Calu3 (cell line): ENCODE results near the gene SPRR5. TPM values are rescaled to one million over a fixed set of nuclear protein-coding genes. Genes with fewer than 3 reads are reported as not detected.
A peak's percentile ranks its signal among the peaks of the same experiment; 100 is the strongest.

ENCODE experiments used
- BruUV-seq: library from RNA; stranded (reverse); fragments of 400-500 nt; replicated peaks from 2 replicates; lab custom pipeline; 2021; lab: Mats Ljungman, UMichigan
- CTCF ChIA-PET: fragments of 300-600 bp; sonication (Branson Sonifier 250); formaldehyde crosslinking; loops from one replicate; lab custom pipeline; 2022; ENCODE audit warnings: antibody characterized with exemption; lab: Charles Lee
- DNase-seq: peaks from one replicate; pipeline ENCODE4 v3.0.0; 2022
- H3K27ac Mint-ChIP-seq: one replicate; pipeline ENCODE4 v1.8.0; 2022; ENCODE audit warnings: mixed read lengths; ENCODE audit not compliant: unreplicated experiment
- H3K27me3 Mint-ChIP-seq: one replicate; pipeline ENCODE4 v1.8.0; 2022; ENCODE audit warnings: mixed read lengths; ENCODE audit not compliant: unreplicated experiment
- H3K36me3 Mint-ChIP-seq: one replicate; pipeline ENCODE4 v1.8.0; 2022; ENCODE audit warnings: mild to moderate bottlenecking, moderate library complexity, mixed read lengths; ENCODE audit not compliant: insufficient read depth, unreplicated experiment
- H3K4me1 Mint-ChIP-seq: one replicate; pipeline ENCODE4 v1.8.0; 2022; ENCODE audit warnings: mild to moderate bottlenecking, low read depth, mixed read lengths; ENCODE audit not compliant: unreplicated experiment
- H3K4me3 Mint-ChIP-seq: one replicate; pipeline ENCODE4 v1.8.0; 2022; ENCODE audit warnings: mild to moderate bottlenecking, low read depth, moderate library complexity, mixed read lengths; ENCODE audit not compliant: unreplicated experiment
- H3K9me3 Mint-ChIP-seq: one replicate; pipeline ENCODE4 v1.8.0; 2022; ENCODE audit warnings: low read depth, mixed read lengths; ENCODE audit not compliant: unreplicated experiment
- intact Hi-C: fragments of 100-400 bp; cut with micrococcal nuclease; formaldehyde crosslinking; loops from one replicate; pipeline ENCODE4 v1.10.0; 2022; ENCODE audit not compliant: unreplicated experiment
- total RNA-seq: library from RNA; stranded (reverse); gene quantifications from 2 replicates; pipeline ENCODE4 v1.2.3, GENCODE V29; 2022
- TF ChIP-seq, protein P1 (sequence below): fragments of 200-600 bp; IDR thresholded peaks from one replicate; pipeline ENCODE4 v1.8.0; 2022; ENCODE audit warnings: antibody characterized with exemption; ENCODE audit not compliant: unreplicated experiment

SPRR5 gene
- total RNA-seq, 1 experiment from 2014 or later = not detected

DNA sequence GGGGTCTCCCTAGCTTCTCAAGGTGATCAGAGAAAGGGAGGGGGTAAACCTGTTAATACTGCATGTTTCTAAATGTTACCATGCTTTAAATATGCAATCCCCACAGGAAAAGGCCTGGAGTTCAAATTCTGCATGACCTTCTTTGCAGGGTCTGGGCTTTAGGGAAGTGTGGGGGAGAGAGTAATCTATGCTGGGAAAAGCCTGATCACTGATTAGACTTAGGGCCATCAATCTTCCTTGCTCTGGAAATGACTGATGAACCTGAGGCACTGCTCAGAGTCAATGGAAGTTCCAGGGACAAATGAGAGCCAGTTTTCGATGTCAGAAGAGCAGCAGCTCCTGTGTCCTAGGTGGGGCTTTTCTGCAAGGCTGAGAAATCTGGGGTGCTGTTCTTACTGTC, 33.7 kb downstream of the SPRR5 start:
- peaks cover 35% of the 10 kb centered on the region for H3K4me1 Mint-ChIP-seq
- CTCF ChIA-PET = interaction anchor here (1.0 to 1.7 kb wide), 2 partner anchors 14 to 27 kb away, joined by 3 to 4 read pairs; no protein-coding TSS in a partner anchor
- H3K27me3 Mint-ChIP-seq = no peaks in the 10 kb centered on the region
- no peak overlapping the region for H3K4me3 Mint-ChIP-seq
- DNase-seq = no peak
- H3K36me3 Mint-ChIP-seq = no peaks in the 10 kb centered on the region
- H3K27ac Mint-ChIP-seq = no peak overlapping the region
- intact Hi-C loops = no loop called here
- H3K9me3 Mint-ChIP-seq = no peaks in the 10 kb centered on the region
- TF ChIP-seq, protein P1, sequence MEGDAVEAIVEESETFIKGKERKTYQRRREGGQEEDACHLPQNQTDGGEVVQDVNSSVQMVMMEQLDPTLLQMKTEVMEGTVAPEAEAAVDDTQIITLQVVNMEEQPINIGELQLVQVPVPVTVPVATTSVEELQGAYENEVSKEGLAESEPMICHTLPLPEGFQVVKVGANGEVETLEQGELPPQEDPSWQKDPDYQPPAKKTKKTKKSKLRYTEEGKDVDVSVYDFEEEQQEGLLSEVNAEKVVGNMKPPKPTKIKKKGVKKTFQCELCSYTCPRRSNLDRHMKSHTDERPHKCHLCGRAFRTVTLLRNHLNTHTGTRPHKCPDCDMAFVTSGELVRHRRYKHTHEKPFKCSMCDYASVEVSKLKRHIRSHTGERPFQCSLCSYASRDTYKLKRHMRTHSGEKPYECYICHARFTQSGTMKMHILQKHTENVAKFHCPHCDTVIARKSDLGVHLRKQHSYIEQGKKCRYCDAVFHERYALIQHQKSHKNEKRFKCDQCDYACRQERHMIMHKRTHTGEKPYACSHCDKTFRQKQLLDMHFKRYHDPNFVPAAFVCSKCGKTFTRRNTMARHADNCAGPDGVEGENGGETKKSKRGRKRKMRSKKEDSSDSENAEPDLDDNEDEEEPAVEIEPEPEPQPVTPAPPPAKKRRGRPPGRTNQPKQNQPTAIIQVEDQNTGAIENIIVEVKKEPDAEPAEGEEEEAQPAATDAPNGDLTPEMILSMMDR = no peak
- no TSS peak for BruUV-seq

DNA sequence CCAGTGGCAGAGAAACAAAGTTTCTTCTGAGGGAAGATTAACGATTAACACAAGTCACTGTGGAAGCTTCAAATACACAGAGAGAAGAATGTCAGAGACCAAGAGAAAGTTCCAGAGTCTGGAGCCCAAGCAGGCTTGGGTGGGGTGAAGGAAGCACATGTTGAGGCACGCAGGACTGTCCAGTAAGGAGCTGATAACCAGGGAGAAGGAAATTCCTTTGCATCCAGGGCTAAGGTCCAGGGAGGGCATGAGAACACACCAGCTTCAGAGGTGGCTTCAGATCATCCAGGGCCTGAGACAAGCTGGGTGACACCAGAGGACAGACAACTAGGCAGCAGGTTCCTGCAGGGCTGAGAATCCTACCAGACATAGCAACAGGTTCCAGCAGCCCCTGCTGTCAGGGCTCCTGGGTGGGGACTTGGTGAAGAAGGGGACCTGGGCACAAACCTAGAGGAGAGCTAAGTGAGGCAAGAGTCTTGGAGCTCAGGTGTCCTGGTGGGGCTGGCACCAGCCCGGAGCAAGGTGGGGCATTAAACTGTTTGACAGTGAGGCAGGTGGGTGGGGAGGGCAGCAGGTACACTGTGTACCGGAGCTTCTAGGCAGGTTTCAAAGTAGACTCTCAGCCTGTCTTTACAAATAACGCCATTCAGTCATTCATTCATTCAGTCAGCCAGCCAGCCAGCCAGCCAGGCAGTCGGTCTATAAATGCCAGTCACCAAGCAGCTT, 34.3 kb downstream of the SPRR5 start:
- no peak overlapping the region for H3K4me3 Mint-ChIP-seq
- H3K4me1 Mint-ChIP-seq = peaks cover 35% of the 10 kb centered on the region
- H3K27me3 Mint-ChIP-seq = no peaks in the 10 kb centered on the region
- no TSS peak for BruUV-seq
- CTCF ChIA-PET = interaction anchor here (1.0 to 1.7 kb wide), 2 partner anchors 14 to 27 kb away, joined by 3 to 4 read pairs; no protein-coding TSS in a partner anchor
- intact Hi-C loops = no loop called here
- no peaks in the 10 kb centered on the region for H3K36me3 Mint-ChIP-seq
- TF ChIP-seq, protein P1 = no peak
- H3K27ac Mint-ChIP-seq = no peak overlapping the region
- DNase-seq = no peak
- H3K9me3 Mint-ChIP-seq = peaks cover under 1% of the 10 kb centered on the region

DNA sequence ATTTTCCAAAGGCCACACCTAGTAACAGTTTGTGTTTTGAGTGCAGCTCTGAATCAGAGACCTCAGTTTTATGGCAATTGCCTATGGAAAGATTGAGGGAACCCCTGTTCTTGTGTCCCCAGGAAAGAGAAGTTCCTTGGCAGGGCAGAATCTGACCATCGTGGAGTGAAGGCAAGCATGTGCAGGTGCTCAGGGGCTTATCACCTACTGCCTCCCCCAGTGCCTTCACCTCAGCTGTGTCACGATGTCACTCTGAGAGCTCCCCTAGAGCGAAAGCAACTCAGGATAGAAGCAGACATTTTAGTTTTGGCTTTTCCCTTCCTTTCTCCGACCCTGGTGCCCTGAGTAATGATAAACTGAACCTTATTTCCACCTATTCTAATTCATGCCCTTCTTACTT, 35.1 kb downstream of the SPRR5 start:
- TF ChIP-seq, protein P1 = no peak
- H3K9me3 Mint-ChIP-seq = peaks cover 2% of the 10 kb centered on the region
- H3K4me1 Mint-ChIP-seq = peaks cover 35% of the 10 kb centered on the region
- H3K4me3 Mint-ChIP-seq = no peak overlapping the region
- no peaks in the 10 kb centered on the region for H3K36me3 Mint-ChIP-seq
- no peak overlapping the region for H3K27ac Mint-ChIP-seq
- DNase-seq = no peak
- CTCF ChIA-PET = interaction anchor here (1.7 kb wide), 1 partner anchor 15 kb away, joined by 3 read pairs; no protein-coding TSS in a partner anchor
- no peaks in the 10 kb centered on the region for H3K27me3 Mint-ChIP-seq
- intact Hi-C loops = no loop called here
- BruUV-seq = no TSS peak

DNA sequence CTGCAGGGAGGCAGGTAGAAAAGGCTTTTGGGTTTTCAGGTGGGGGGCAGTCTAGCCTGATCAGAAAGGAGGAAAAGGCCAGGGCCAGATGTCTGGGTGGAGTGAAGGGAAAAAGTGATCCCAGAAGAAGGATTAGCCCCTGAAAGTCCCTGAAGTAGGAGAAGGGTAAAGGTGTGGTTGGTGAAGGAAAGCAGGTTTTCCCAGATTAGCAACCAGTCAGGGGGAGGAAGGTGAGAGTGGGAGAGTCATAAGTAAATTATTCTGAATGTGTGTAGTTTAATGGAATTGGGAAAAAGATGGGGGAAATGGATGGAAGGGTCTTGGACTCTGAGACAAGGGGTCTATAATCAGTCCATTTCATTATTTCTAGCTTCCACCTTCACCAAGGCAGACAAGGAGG, 36.2 kb downstream of the SPRR5 start:
- intact Hi-C loops = no loop called here
- H3K27me3 Mint-ChIP-seq = no peaks in the 10 kb centered on the region
- H3K27ac Mint-ChIP-seq = no peak overlapping the region
- no peak overlapping the region for H3K4me3 Mint-ChIP-seq
- BruUV-seq = no TSS peak
- H3K36me3 Mint-ChIP-seq = no peaks in the 10 kb centered on the region
- peak; percentile 24 for DNase-seq
- peaks cover 2% of the 10 kb centered on the region for H3K9me3 Mint-ChIP-seq
- CTCF ChIA-PET = interaction anchor here (1.1 kb wide), 1 partner anchor 112 kb away, joined by 3 read pairs; no protein-coding TSS in a partner anchor
- TF ChIP-seq, protein P1 = no peak
- peaks cover 35% of the 10 kb centered on the region for H3K4me1 Mint-ChIP-seq
